ENCODE results near the gene CCM2L.
"Not testable (repeated sequence)": the region's sequence is repeated elsewhere in the genome, so short reads cannot be mapped to it uniquely, and the experiment has no call there.

The CCM2L gene

DNA sequence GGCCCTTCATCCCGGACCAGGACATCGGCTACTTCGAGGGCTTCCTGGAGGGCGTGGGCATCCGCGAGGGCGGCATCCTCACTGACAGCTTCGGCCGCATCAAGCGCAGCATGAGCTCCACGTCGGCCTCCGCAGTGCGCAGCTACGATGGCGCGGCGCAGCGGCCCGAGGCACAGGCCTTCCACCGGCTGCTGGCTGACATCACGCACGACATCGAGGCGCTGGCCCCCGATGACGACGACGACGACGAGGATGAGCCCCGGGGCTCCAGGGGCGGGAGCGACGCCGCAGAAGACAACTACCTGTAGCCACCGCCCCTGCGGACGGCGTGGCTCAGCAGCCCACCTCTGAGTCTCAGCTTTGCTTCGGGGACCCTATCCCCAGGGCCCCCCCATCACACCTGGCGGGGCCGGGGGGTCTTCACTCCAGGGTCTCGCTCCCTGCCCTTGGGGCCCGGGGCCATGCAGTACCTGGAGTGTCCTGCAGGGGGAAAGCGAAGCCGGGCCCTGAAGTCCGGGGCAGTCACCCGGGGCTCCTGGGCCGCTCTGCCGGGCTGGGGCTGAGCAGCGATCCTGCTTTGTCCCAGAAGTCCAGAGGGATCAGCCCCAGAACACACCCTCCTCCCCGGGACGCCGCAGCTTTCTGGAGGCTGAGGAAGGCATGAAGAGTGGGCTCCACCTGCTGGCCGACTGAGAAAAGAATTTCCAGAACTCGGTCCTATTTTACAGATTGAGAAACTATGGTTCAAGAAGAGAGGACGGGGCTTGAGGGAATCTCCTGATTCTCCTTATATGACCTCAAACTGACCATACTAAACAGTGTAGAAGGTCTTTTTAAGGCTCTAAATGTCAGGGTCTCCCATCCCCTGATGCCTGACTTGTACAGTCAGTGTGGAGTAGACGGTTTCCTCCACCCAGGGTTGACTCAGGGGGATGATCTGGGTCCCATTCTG, 21.0 kb downstream of the CCM2L start:
- peak; percentile 79 for DNase-seq

DNA sequence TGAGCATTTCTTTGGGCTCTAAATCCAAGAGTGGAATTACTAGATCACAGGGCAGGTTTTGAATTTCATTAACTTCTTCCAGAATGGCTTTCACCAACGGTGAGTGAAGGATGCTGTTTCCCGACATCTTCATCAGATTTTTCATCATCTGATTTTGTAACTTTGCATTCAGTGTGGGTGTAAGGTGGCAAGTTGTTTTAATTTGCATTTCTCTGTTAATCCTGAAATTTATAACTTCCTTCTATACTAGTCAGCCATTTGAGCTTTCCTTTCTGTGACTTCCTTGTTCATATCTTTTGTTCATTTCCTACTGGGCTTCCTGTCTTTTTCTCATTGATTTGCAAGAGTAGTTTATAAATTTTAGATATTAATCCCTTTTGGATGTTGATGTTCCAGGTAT, 23.1 kb downstream of the CCM2L start:
- no peak for DNase-seq

DNA sequence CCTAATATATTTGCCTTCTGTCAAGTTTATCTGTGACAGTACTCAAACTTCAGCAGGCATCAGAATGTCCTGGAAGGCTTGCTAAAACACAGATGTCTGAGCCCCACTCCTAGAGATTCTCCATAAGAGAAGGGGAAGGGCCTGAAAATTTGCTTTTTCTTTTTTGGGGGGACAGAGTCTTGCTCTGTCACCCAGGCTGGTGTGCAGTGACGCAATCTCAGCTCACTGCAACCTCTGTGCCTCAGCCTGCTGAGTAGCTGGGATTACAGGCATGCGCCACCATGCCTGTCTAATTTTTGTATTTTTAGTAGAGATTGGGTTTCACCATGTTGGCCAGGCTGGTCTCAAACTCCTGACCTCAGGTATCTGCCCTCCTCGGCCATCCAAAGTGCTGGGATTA, 23.5 kb downstream of the CCM2L start:
- DNase-seq, result not testable (repeated sequence)

DNA sequence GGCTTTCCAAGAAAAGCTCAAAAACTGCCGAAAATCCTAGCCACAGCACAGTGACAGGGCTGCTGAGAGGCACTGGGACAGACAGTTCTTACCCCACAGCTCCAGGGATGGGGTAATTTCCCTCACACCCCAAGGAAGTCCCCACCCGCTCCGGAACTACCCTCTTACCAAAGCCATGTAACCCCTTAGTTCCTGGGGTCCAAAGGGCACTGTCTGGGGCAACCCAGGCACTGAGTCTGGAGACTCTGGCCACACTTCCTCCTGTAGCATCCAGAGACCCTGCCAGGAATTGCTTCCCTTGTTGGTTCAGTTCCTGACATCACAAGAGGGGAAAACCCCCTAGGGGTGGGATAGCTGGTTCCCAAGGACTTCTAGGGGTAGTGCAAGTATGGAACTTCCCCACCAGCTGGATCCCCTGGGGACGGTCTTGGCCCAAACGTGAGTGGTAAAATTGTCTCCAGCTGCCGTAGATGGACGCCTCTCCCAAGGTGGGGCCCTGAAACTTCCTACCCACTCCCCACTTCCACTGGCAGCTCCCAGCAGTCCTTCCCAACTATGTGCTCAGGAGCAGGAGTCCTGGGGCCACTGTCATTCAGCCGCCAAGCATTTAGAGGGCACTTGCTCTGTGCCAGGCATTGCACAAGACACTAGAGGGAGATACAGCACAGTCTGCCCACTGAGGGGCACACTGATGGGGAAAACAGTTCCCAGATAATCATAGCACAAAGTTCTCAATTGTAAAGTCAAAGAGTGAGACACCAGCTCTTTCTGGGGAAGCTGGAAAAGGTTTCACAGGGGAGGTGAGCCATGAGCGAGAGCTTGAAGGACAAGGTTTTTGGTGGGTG, 24.6 kb downstream of the CCM2L start:
- DNase-seq, result peak; percentile 9

DNA sequence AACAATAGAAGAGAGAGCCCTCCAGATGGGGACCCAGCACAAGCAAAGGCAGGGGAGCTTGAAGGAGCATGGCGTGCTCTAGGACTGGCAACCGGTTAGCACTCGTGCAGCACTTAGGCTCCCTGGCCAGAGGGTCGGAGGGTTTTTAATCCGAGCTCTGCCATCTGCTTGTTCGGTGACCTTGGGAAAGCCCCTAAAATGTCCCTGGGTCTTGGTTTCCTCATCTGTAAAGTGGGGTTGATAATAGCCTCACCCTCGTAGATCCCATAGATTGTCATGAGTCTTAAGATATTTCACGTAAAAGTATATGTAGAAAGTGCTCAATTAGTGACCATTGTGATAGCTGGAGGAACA, 25.2 kb downstream of the CCM2L start:
- DNase-seq, result no peak

DNA sequence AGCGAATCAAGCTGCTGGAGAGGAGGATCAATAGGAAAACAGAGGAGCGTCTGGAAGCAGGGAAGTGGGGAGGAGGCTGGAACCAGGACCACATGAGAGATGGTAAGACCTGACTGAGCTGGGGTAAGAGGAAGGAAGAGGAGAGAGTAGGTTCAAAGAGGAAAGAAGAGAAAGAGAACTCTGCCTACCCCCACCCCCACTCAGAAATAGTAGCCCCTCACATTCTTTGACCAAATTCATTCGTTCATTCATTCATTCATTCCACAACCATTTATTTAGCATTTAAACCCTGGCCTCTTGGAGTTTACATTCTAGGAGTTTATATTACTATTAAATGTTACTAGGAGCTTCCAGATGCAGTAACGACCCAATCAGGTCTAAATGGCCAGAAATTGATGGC, 26.0 kb downstream of the CCM2L start:
- no peak for DNase-seq

DNA sequence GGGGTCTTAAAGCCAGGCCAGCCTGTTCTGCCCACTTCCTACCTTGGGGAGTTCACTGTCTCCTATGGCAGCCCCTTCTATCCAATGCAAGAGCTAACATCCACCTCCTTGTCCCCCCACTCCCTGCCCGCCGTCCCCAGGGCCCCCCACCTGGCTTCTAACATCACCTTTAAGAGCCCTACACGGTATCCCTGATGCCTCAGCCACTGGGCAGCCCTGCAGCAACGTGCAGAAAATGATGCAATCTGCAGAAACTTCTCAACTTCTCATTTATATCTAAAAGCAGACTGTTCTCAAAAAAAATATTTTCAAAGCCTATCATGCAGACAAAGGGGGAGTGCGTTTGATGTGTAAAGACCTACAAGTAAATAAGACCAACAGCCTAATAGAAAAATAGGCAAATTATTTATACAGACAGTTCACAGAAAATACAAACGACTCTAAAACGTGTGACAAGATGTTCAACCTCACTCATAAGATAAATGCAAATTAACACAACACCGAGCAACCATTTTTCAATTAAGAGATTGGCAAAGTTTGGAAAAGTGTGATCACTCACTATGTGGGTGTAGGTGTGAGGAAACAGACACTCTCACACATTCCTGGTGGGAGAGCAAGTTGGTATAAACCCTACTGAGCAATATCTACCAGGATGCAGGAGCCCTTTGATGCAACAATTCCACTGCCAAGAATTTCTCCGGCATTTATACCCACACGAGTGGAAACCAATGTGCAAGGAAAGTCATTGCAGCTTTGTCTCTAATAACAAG, 26.7 kb downstream of the CCM2L start:
- DNase-seq, result no peak

DNA sequence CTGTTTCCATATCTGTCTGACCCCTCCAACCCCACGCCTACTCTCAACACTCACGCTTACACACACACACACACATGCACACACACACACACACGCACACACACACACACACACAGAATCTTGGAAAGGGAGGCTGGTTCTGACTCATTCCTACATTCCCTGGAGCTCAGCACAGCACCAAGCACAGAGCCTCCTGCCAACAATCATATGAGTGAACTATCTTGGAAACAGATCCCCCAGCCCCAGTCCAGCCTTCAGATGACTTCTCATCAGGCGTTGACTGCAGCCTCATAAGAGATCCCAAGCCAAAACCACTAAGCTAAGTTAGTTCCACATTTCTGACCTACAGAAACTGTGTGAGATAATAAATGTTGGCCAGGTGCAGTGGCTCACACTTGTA, 27.7 kb downstream of the CCM2L start:
- peak; percentile 50 for DNase-seq

DNA sequence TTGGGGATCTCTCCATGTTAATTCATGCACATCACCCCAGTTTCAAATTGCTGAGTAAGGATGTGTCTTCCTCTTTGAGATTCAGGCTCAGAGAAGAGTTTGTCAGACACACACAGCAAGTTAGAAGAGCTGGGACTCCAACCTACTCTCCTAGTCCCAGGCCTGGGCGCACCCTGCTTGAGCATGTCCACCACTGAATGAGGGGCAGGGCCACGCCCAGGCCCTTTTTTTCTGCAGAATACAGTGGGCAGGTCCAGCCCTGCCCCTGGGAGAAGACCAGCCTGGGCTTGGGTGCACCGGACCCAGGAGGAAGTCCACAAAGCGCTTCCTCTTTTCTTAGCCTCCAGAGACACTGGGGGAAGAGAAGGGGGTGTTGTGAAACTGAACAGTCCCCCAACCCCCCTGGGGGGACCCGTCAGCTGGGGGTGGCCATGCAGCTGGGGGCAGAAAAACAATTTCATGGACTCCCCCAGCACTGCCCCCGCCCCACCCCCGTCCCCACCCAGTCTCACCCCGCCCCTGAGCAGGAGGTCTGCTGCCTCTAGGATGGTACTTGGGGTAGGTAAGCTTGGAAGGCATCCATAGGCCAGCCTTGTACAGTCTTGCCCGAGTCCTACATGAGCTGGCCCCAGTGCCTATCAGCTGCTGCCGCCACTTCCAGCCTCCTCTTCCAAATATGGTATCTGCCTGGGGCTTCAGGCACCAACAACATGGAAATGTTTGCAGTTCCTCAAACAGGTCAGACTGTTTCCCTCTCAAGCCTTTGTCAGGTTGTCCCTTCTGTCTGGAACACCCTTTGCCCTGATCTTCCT, 30.1 kb downstream of the CCM2L start:
- DNase-seq, result no peak

DNA sequence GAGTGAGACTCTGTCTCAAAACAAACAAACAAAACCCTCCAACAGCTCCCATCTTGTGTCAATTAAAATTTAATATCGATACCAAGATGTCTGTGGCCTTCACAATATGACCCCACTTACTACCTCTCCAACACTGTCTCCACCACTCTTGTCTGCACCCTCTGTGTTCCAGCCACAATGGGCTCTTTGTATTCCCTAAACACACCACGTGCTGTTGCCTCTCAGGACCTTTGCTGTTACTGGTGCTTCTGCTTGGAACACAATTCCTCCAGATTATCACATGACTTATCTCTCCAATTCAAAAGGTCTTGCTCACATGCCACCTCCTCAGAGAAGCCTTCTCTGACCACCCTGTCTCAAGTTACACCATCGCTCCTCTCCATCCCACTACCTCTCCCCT, 35.8 kb downstream of the CCM2L start:
- no peak for DNase-seq

DNA sequence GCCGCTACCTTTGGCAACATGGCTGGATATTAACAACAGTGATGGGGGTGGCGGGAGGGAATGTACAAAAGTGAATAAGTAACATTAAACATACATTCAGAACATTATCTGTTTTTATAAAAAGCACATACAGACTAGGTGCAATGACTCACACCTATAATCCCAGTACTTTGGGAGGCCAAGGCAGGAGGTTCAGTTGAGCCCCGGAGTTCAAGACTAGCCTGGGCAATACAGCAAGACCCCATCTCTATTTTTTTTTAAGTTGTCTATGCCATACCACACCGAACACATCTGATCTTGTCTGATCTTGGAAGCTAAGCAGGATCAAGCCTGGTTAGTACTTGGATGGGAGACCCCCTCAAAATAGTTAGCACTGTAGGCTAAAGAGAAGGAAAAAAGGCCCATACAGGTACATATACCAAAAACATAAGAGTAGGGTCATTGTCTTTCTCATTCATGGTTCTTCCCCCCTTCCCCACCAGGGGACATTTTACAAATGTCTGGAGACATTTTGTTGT, 40.1 kb downstream of the CCM2L start:
- DNase-seq, result no peak

DNA sequence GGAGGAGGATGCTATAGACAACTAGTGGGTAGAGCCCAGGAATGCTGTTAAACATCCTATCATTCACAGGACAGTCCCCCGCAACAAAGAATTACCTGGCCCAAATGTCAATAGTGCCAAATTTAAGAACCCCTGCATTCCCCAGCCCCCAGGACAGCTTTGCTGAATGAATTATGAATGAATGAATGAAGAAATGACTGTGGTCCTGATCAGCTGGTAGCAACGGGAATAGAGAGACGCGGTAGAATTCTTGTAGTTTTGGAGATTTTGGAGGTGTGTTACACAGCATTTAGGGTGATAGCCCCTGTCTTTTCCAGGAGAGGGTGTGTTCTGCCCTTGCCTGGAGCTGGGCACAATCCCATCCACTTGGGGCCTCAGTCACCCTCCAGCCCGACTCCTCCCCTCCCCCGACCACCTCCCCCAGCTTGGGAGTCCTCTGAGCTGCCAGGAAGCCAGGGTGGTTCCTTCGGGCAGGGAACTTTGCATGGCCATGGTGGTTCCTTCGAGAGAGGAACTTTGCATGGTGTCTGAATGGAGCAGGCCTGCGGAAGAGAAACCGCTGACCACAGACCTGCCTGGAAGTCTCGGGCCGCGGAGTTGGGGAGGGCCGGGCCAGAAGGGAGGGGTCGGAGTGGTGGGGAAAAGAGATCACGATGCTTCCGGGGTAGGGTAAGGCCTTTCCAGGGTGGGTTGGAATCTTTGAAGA, 40.8 kb downstream of the CCM2L start:
- no peak for DNase-seq

DNA sequence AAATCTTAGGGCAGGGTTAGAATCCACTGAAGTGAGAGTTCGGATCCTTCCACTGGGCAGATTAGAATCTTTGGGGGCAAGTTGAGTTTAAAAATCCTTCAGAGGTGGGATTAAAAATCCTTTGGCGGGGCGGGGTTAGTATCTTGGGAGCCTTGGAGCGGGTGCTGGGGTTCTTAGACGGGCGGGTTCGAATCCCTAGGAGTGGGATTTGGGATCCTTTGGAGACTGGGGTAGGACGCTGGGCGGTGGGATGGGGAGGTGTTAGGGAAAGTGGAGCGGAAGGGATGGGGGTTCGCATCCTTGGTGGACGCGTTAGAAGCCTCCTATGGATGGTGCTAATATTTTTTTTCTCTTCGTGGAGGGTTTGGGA, 41.5 kb downstream of the CCM2L start:
- DNase-seq, result no peak

DNA sequence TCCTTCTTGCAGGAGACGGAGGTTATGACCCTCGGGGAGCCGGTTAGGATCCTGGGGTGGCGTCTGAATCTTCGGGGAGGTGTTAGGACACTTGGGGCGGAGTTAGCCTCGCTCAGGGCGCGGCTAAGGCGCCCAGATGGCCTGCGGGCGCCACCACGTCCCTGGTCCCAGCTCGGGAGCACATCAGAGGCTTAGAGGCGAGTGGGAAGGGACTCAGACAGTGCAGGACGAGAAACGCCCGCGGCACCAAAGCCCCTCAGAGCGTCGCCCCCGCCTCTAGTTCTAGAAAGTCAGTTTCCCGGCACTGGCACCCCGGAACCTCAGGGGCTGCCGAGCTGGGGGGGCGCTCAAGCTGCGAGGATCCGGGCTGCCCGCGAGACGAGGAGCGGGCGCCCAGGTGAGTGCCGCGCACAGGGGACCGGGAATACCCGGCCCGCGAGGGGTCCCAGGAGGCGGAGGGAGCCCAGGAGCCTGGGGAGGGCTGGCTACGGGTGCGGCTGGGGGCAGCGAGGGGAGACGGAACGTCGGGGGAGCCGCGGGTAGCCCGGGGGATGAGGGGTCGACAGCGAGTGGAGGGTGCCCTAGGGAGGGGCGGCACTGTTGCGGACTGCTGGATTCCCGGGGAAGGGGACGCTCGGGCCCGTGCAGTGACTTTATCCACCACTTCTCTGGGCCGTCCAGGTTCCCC, 42.0 kb downstream of the CCM2L start, which contains the start of gene HCK:
TSS of gene HCK (plus strand) at position 153 of the 688 bp plus-strand sequence.
- no peak for DNase-seq

DNA sequence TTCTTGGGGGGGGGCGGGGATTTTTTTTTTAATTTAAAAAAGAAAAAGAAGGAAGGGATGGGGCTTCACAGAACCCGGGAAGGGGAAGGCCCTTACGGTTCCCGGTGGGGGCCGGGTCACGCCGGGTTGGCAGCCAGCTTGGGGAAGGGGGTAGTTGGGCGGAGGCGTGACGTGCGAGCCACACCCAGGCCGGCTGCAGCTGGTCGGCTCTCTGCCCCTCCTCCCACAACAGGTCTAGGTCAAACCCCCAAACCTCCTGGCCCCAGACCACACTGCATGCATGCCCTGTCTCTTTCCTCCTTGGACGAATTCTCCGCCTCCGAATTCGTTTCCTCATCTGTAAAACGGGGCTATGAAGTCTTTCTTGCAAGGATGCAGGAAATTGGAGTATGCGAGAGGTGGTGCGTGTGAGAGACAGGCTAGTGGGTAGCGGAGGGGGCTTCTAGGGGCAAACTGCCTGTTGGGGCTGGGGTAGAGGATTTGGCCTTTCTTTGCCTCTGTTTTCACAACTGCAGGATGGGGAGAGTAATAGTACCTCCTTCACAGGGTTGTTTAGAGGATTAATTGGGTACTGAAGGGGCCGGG, 42.6 kb downstream of the CCM2L start:
- no peak for DNase-seq

DNA sequence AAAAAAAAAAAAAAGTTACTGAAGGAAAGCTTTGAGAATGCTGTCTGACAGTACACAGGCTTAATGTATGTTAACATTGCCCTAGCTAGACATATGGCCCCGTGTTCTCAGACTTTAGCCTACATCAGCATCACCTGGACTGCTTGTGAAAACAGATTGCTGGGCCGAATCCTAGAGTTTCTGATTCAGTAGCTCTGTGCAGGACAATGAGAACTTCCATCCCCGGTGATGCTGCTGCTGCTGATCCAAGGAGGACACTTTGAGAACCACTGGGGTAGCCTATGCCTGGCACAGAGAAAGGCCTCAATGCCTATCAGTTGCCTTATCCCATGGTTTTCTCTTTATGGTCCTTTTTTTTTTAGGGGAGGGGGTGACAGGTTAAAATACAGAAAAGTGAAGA, 43.4 kb downstream of the CCM2L start:
- DNase-seq, result no peak

DNA sequence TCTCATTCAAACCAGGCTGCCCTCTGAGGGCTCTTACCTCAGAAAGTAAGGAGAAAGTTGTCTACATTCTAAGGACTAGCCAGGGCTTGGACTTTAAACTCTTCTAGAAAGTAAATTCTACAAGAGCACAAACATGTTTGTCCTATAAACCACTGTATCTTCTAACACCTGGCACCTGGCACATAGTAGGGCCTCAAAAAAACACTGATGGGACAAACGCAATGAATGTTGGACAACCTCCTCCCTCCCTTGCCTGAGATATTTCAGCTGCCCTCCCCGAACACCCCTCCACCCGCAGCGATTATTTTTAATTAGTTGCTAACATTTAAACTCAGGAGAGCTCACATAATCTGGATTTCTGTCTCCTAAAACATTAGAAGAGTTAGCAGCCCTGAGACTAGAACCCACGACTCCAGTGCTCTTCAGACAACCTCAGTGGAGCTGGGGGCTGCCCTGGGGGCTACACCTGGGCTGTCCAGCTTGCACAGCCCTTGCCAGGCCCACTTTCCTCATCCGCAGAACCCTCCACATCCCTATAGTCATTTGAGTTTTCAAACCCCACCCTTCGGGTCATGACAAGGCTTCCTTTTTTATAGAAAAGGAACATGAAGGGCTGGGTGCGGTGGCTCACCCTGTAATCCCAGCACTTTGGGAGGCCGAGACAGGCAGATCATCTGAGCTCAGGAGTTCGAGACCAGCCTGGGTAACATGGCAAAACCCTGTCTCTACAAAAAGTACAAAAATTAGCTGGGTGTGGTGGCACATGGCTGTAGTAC, 46.7 kb downstream of the CCM2L start:
- DNase-seq, result no peak

DNA sequence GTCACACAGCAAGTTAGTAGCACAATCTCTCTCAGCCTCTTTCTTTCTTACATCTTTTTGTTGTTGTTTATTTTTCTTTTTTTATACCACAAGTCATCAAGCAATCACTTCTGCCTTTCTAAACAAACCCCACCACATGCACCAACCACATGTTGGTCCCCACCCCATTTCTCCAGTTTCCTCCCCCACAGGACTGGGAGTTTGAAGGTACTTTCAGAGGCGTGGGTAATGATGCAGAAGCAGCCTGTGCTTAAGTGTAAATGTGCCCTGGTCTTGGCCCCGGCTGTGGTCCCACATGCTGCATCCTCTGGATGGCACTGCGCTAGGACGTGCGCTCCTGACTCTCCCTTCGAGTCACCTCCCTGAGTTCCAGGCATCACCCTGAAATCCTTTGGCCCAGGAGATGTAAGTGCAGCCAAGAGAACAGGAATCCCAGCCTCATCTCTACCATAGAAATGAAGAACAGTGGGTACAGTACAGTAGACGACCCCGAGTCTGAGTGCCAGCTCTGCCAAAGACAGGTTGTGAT, 47.5 kb downstream of the CCM2L start:
- DNase-seq, result no peak

DNA sequence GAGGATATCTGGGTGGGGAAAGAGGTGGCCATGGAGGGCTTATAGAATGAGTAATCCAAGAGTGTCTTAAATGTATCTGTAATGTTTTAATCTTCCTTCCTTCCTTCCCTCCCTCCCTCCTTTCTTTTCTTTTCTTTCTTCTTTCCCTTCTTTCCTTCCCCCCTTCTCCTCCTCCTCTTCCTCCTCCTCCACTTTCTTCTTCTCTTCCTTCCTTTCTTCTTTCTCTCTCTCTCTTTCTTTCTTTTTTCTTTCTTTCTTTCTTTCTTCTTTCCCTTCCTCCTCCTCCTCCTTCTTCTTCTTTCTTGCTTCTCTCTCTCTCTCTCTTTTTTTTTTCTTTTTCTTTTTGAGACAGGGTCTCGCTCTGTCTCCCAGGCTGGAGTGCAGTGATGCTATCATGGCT, 49.0 kb downstream of the CCM2L start:
- no peak for DNase-seq

Measured in HCEC 1CT (cell line).